Small intestine (tissue), 7 donors: ENCODE measurements around the gene MANBA. TPM values are rescaled to one million over a fixed set of nuclear protein-coding genes. Genes with fewer than 3 reads are reported as not detected.

Source experiments
- DNase-seq, 2 donors: peaks; one replicate each; pipeline versions ENCODE4 v3.0.0 to v3.0.0-alpha.2; 2013
- FAIRE-seq: peaks from 2 replicates; lab custom pipeline; 2012; peaks lifted over from hg19 to GRCh38; lab: Jason Lieb, UNC
- H3K27ac ChIP-seq, 3 donors: one replicate each; pipeline ENCODE4 v1.5.1; 2013; ENCODE audit warnings: low read length in 2 of 3, mild to moderate bottlenecking in 2 of 3, control low read depth in 1 of 3, inconsistent platforms in 1 of 3, low read depth in 1 of 3, moderate library complexity in 1 of 3
- H3K27me3 ChIP-seq, 3 donors: one replicate each; pipeline ENCODE4 v1.6.1; 2013; ENCODE audit warnings: low read length in 3 of 3, inconsistent platforms in 1 of 3; ENCODE audit not compliant: control insufficient read depth in 3 of 3, insufficient read depth in 3 of 3
- H3K36me3 ChIP-seq, 3 donors: one replicate each; pipeline ENCODE4 v1.6.1; 2013; ENCODE audit warnings: low read length in 3 of 3, inconsistent platforms in 1 of 3, low read depth in 1 of 3, mild to moderate bottlenecking in 1 of 3, moderate library complexity in 1 of 3; ENCODE audit not compliant: control insufficient read depth in 3 of 3, insufficient read depth in 2 of 3
- H3K4me1 ChIP-seq, 3 donors: one replicate each; pipeline ENCODE4 v1.6.1; 2013; ENCODE audit warnings: low read length in 2 of 3, inconsistent platforms in 1 of 3, low read depth in 1 of 3, mild to moderate bottlenecking in 1 of 3, moderate library complexity in 1 of 3; ENCODE audit not compliant: control insufficient read depth in 3 of 3, insufficient read depth in 2 of 3
- H3K4me3 ChIP-seq, 3 donors: one replicate each; pipeline ENCODE4 v1.5.1; 2013; ENCODE audit warnings: low read length in 3 of 3, control low read depth in 1 of 3, inconsistent platforms in 1 of 3, low read depth in 1 of 3, mild to moderate bottlenecking in 1 of 3, moderate library complexity in 1 of 3
- H3K9me3 ChIP-seq, 2 donors: one replicate each; pipeline ENCODE4 v1.6.1; 2013; ENCODE audit warnings: low read depth in 1 of 2, low read length in 1 of 2; ENCODE audit not compliant: control insufficient read depth in 2 of 2, insufficient read depth in 1 of 2
- WGBS, 3 donors: extraction: QIAGEN DNeasy Blood & Tissue Kit; methylation state at CpG; one replicate each; pipeline ENCODE4 v1.1.7; 2013; 5-methylcytosine and 5-hydroxymethylcytosine counted together
- polyA plus RNA-seq, 4 donors: library from polyadenylated mRNA; stranded (reverse) in 3 of 4; unstranded in 1 of 4; fragments of 200-250 nt in 3 of 4; fragments of 120-200 nt in 1 of 4; gene quantifications; one replicate each; pipeline versions ENCODE4 v1.2.1 to v1.2.3, GENCODE V29; 2013
- donor health status: healthy with polysubstance abuse.
- donor health status: control.
- donor health status: control.
- donor health status: Bipolar disorder and iron deficiency.
- donor health status: healthy.

MANBA gene
- polyA plus RNA-seq, 4 donors = 4.7 to 35.8 (median 8.3) TPM

DNA sequence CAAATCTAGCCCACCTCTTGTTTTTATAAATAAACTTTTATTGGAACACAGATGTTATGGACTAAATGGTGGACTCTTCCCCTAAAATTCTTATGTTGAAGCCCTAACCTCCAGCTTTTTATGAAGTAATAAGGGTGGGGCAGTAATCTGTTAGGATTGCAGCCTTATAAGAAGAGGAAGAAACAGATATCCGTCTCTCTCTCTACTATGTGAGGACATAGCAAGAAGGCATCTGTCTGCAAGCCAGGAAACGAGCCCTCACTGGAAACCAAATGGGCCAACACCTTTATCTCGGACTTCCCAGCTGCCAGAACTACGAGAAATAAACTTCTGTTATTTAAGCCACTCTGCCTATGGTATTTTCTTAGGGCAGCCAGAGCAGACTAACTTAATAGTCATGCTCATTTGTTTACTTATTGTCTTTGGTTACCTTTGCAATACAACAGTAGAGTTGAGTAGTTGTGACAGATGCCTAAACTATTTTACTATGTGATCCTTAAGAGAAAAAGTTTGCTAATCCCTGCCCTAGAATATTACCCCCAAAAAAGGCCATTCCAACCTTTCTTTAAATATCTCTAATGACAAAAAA, 67.4 kb downstream of the MANBA start:
- 86 to 98% (median 97%) methylated on average over 4 of the region's 4 CpGs for WGBS, 3 donors
- Histone ChIP-seq H3K36me3 (peaks cover under 1 to 9% (median 3%) of the 10 kb centered on the region in 3 donors), H3K9me3 (no peaks in the 10 kb centered on the region), H3K4me1 (no peaks in the 10 kb centered on the region), H3K4me3 (no peak overlapping the region), H3K27ac (no peak overlapping the region), H3K27me3 (no peaks in the 10 kb centered on the region)
- DNase-seq (no peak), FAIRE-seq (no peak)

DNA sequence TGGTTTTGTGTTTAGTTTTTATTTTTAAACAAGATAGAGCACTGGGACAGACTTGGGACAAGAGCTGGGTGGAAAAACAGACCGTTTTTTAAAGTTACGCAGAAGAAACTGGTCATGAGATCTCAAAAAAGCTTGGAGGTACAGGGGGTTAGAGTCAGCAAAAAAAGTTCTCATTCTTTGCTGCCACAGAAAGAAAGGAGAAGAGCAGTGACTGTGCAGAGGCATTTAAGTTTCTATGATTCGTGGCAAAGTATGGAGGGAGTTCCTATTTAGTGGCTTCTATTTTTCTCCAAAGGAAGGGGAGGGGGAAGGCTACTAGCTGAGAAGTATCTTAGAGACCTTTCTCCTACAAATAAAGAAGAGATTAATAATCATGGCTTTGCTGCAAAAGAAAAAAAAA, 68.3 kb downstream of the MANBA start:
- Histone ChIP-seq H3K27ac (peak overlapping the region in 1 of 3 donors; percentile 58), H3K9me3 (no peaks in the 10 kb centered on the region), H3K27me3 (no peaks in the 10 kb centered on the region), H3K4me1 (no peaks in the 10 kb centered on the region), H3K36me3 (peaks cover 2 to 9% (median 3%) of the 10 kb centered on the region in 3 donors), H3K4me3 (no peak overlapping the region)
- no peak for DNase-seq
- 69 to 89% (median 76%) methylated on average over 3 of the region's 3 CpGs for WGBS, 3 donors
- no peak for FAIRE-seq

DNA sequence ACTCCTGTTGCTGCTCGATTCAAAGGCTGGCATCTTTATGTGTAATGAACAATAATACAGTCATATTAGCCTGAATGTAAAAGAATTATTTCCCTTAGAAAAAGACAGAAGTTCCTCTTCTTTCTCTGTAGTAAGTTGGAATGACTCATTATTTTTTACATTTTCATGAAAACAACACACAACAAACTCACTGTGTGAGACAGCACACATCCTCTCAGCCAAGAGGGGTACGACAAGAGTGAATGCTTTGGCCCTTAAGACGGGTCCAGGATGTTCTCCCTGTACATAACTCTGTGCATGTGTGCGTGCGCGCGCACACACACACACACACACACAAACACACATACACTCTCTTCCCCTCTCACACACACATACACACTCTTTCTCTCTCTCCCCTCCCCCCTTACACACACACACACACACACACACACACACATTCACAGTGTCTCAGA, 72.8 kb downstream of the MANBA start:
- Histone ChIP-seq H3K36me3 (peaks cover 0 to 3% (median 3%) of the 10 kb centered on the region in 3 donors), H3K4me1 (no peaks in the 10 kb centered on the region), H3K4me3 (no peak overlapping the region), H3K27me3 (no peaks in the 10 kb centered on the region), H3K9me3 (no peaks in the 10 kb centered on the region), H3K27ac (no peak overlapping the region)
- 89 to 96% (median 92%) methylated on average over 7 of the region's 7 CpGs for WGBS, 3 donors
- DNase-seq (no peak), FAIRE-seq (no peak)

DNA sequence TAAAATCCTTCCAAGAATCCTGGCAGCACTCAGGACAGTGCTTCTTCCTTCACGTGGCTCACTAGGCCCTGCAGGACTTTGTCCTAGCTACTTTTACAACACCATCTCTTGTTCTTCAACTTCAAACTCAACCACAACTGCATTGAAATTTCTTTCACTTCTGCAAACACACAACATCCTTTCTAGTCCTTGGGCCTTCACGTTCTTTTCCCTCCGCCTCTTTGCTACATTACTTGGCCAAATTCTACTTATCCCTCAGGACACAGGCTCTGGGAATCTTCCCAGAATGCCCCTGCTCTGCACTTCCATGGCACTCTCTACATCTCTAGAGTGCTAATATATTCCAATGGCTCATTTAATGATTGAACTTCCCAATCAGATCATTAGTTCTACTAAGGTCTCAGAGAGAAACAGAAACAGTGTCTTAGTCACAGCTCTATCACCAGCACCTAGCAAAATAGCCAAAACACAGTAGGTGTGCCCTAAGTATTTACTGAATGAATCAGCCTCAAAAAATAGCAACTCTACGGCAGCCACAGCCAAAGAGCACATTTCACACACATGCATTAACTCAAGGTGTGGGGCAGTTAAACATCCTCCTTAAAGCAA, 73.3 kb downstream of the MANBA start:
- H3K4me1 ChIP-seq = no peaks in the 10 kb centered on the region
- no peaks in the 10 kb centered on the region for H3K27me3 ChIP-seq
- no peak overlapping the region for H3K27ac ChIP-seq
- H3K4me3 ChIP-seq = no peak overlapping the region
- no peak for FAIRE-seq
- H3K9me3 ChIP-seq = peaks cover 0 to 2% of the 10 kb centered on the region in 2 donors
- WGBS, 3 donors = 64 to 71% (median 67%) methylated on average over 4 of the region's 4 CpGs
- peak in 1 of 2 donors; percentile 7 for DNase-seq
- peaks cover 0 to 5% (median 5%) of the 10 kb centered on the region in 3 donors for H3K36me3 ChIP-seq

DNA sequence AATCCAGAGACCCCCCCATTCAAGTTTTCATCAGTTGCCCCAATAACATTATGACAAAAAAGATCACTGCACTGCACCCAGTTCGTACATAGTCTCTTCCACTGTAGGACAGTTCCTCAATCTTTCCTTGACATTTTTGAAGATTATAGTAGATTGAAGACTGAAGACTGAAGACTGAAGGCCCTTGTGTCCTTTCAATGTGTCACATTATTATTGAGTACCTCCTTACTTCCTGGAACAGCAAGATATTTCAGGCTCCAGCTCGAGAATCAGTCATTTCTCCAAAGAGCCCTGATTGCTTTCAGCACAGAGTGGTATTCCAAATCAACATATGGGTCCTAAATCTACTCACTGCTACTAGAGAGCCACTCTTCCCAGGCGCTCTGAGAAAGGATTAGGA, 75.0 kb downstream of the MANBA start:
- Histone ChIP-seq H3K36me3 (peaks cover 0 to 5% (median 5%) of the 10 kb centered on the region in 3 donors), H3K27ac (no peak overlapping the region), H3K4me1 (no peaks in the 10 kb centered on the region), H3K9me3 (peaks cover 0 to 2% of the 10 kb centered on the region in 2 donors), H3K27me3 (no peaks in the 10 kb centered on the region), H3K4me3 (no peak overlapping the region)
- WGBS, 3 donors = 83 to 91% (median 84%) methylated on average over 3 of the region's 3 CpGs
- no peak for DNase-seq
- FAIRE-seq = no peak

DNA sequence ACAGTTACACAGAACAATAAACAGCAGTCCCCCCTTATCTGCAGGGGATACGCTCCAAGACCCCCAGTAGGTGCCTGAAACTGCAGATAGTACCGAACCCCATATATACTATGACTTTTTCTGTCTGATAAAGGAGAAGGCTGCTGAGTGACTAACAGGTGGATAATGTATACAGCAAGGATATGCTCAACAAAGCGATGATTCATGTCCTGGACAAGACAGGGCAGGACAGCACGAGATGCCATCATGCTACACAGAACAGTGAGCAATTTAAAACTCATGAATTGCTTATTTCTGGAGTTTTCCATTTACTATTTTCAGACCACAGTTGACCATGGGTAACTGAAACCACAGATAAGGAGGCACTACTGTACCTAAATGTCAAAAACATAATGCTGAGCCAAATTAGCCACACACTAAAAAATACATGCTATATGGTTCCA, 76.1 kb downstream of the MANBA start:
- peaks cover 0 to 5% (median 5%) of the 10 kb centered on the region in 3 donors for H3K36me3 ChIP-seq
- no peaks in the 10 kb centered on the region for H3K27me3 ChIP-seq
- no peak overlapping the region for H3K27ac ChIP-seq
- 80 to 92% (median 90%) methylated on average over 4 of the region's 4 CpGs for WGBS, 3 donors
- FAIRE-seq = no peak
- no peak overlapping the region for H3K4me3 ChIP-seq
- no peaks in the 10 kb centered on the region for H3K4me1 ChIP-seq
- H3K9me3 ChIP-seq = peaks cover 0 to 2% of the 10 kb centered on the region in 2 donors
- DNase-seq = no peak

DNA sequence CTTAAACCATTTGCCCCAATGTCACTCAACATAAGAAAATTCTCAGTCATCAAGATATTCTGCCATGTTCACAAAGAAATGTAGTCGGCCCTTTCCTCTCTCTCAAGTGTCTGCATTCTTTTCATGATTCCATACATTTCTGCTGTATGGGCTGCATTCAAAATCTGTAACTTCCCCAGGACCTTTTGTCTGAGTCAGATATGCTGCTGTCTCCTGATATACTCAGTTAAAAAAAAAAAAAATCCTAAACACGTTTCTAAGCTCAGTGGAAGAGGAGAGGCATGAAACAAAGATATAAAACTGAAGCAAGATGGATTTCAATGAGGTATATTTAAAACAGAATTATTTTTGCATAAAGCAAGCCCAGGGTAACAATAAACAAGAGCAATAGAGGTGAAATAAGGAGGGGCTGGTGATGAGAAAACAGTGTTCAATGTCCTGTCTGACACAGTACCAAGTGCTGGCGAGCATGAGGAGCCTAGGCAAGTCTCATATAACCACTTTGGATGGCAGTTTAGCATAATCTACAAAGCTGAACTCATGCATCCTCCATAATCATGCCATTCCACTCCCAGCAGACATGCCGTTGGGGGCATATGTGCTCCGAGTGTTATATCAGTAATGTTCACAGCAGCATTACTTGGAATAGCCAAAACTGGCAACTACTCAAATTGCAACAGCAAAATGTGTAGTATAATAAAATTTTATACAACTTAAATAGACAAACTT, 76.7 kb downstream of the MANBA start:
- WGBS, 3 donors = 91 to 95% (median 93%) methylated on average over 5 of the region's 5 CpGs
- no peaks in the 10 kb centered on the region for H3K27me3 ChIP-seq
- DNase-seq = no peak
- no peak overlapping the region for H3K27ac ChIP-seq
- peaks cover 0 to 5% (median 5%) of the 10 kb centered on the region in 3 donors for H3K36me3 ChIP-seq
- H3K4me1 ChIP-seq = no peaks in the 10 kb centered on the region
- peaks cover 0 to 2% of the 10 kb centered on the region in 2 donors for H3K9me3 ChIP-seq
- H3K4me3 ChIP-seq = no peak overlapping the region
- no peak for FAIRE-seq

DNA sequence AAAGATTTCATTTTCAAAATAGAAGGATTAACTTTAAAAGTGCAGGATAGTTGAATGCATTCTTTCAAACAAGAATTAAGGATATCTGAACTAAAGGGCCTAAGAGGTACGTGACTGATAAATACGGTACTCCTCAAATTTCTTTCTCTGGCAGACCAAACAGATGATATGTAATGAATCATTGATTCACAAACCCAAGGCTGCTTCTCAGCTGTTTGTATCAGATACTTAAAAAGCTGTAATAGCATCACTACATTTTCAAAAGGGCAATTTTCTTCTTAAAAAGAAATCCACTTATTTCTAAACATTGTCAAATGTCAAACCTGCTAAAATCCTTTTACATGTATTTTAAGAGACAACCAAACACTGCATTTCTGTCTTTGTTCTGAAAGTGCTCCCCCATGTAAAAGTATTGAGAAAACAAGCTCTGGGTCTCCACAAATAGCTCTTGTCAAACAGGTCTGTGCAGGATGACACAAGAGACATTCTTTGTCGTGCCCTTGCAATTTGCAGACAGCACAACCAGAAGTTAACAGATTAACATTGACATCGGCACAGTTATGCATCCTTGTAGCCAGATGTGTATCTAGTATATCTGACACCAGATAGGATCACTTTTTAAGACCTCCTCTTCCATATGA, 82.0 kb downstream of the MANBA start:
- Histone ChIP-seq H3K27ac (no peak overlapping the region), H3K9me3 (peaks cover 0 to 2% of the 10 kb centered on the region in 2 donors), H3K4me1 (no peaks in the 10 kb centered on the region), H3K36me3 (peaks cover 0 to 4% (median 2%) of the 10 kb centered on the region in 3 donors), H3K4me3 (no peak overlapping the region), H3K27me3 (no peaks in the 10 kb centered on the region)
- WGBS, 3 donors = 82 to 93% (median 93%) methylated on average over 4 of the region's 4 CpGs
- DNase-seq (no peak), FAIRE-seq (no peak)
